ENCODE data around the gene DNAJC21. TPM values are rescaled to one million over a fixed set of nuclear protein-coding genes. Genes with fewer than 3 reads are reported as not detected.

DNAJC21 gene
- polyA plus RNA-seq, 2 of the 4 experiments (the other 2 are of a cell fraction): 31.1 to 36.5 TPM

GRCh38 chr5:34927785-34928184 is 1.6 kb upstream of the DNAJC21 start (continued):
- TF ChIP-seq EHF (CRISPR knock-in tag; IDR thresholded peaks at IDR 0.05) (no peak), RCOR1 (IDR thresholded peaks at IDR 0.05; ENCODE audit: low read depth, low read length) (no peak), SREBF2 (IDR thresholded peaks at IDR 0.05) (no peak)

DNA sequence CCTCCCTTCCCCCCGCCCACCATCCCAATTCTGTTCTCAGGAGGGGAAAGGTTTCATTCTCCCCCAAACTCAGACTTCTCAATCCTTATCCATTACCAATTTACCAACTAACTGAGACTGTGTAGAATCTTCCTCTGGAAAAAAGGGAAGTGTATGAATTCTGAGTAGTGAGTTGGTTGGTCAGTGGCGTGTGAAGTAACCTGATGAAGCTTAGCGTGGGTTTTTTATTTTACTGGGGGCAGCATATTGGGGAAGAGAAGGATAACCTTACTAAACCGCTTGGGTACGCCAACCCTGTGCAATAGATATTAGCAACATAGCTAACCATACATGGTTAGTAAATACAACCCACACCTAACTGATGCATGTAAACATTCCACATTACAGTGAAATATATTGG is 1.1 kb upstream of the DNAJC21 start:
- no peak for TF ChIP-seq POLR2A (IDR thresholded peaks at IDR 0.05; ENCODE audit: low read length)
- no peak for TF ChIP-seq BHLHE40 (IDR thresholded peaks at IDR 0.05; ENCODE audit: low read depth, low read length)
- no peak for TF ChIP-seq MYC (IDR thresholded peaks at IDR 0.05; ENCODE audit: borderline replicate concordance, low read length)
- no peak for TF ChIP-seq POLR2AphosphoS2 (conservative IDR thresholded peaks at IDR 0.05; ENCODE audit: low read length)
- no peak for TF ChIP-seq RARB (CRISPR knock-in tag; IDR thresholded peaks at IDR 0.05)
- no peak for TF ChIP-seq EP300 (IDR thresholded peaks at IDR 0.05)
- no peak for TF ChIP-seq GATA3 (IDR thresholded peaks at IDR 0.05; ENCODE audit: borderline replicate concordance)
- no peak for TF ChIP-seq CHD2 (IDR thresholded peaks at IDR 0.05; ENCODE audit: low read length, partially characterized antibody)
- no peak for TF ChIP-seq TP53 (CRISPR knock-in tag; IDR thresholded peaks at IDR 0.05)
- TF ChIP-seq HEYL (CRISPR knock-in tag; IDR thresholded peaks at IDR 0.05): no peak
- ChIA-PET CTCF (interaction anchor here (1.1 to 1.4 kb wide), 2 partner anchors 13 to 30 kb away, joined by 3 read pairs; partner anchors contain the start of genes BRIX1 and RAD1), POLR2A (interaction anchor here (2.4 kb wide), 1 partner anchor 13 kb away, joined by 41 read pairs; the partner anchor contains the start of genes BRIX1 and RAD1)
- Histone ChIP-seq H3K27ac (no peak overlapping the region), H3K4me2 (no peak overlapping the region), H3K9me3 (no peaks in the 10 kb centered on the region), H3K4me1 (peaks cover 29% of the 10 kb centered on the region), H3K4me3 (no peak overlapping the region)
- WGBS (ENCODE audit: missing lambda C conversion rate): 94% methylated on average over 5 of the region's 5 CpGs
- no peak for DNase-seq (ENCODE audit: low read depth in 1 of 2, low spot score in 1 of 2)
- no peak for ATAC-seq
- no peak for FAIRE-seq

- FAIRE-seq (no peak), ATAC-seq (peak; percentile 81 to 90), DNase-seq (ENCODE audit: low read depth in 1 of 2, low spot score in 1 of 2) (peak; percentile 73 to 88)
- POLR2A ChIA-PET: interaction anchor here (0.6 to 2.4 kb wide), 10 partner anchors 10 to 400 kb away, joined by 3 to 41 read pairs (median 6); partner anchors contain the start of genes BRIX1, RAD1 and TTC23L
- H3K9me3 ChIP-seq: no peaks in the 10 kb centered on the region
- peaks cover 16% of the 10 kb centered on the region for H3K4me1 ChIP-seq
- CTCF ChIA-PET: interaction anchor here (0.9 to 2.2 kb wide), 8 partner anchors 10 to 455 kb away, joined by 3 to 7 read pairs (median 4); partner anchors contain the start of genes BRIX1 and RAD1
- H3K4me3 ChIP-seq: peak overlapping the region; percentile 79
- peak overlapping the region; percentile 84 to 93 for H3K27ac ChIP-seq
- H3K4me2 ChIP-seq: peak overlapping the region; percentile 87
- WGBS (ENCODE audit: missing lambda C conversion rate): 1% methylated on average over 21 of the region's 70 CpGs
- no peak for TF ChIP-seq HMGXB4 (CRISPR knock-in tag; IDR thresholded peaks at IDR 0.05; ENCODE audit: borderline replicate concordance)
- TF ChIP-seq PHF8 (IDR thresholded peaks at IDR 0.05; ENCODE audit: borderline replicate concordance, low read depth): peak; percentile 66; the same call in 1 of the 2 replicates
- peak; percentile 54 for TF ChIP-seq POLR2A (IDR thresholded peaks at IDR 0.05; ENCODE audit: low read length)
- TF ChIP-seq ZFP36 (IDR thresholded peaks at IDR 0.05; ENCODE audit: borderline replicate concordance, partially characterized antibody): no peak
- TF ChIP-seq JUN (IDR thresholded peaks at IDR 0.05): peak in 1 of 2 experiments; percentile 7; a peak in 2 of 5 replicates
- no peak for TF ChIP-seq HEYL (CRISPR knock-in tag; IDR thresholded peaks at IDR 0.05)
Measured at GRCh38 chr5:34929720-34930461, 532 bp downstream of the DNAJC21 start.

DNA sequence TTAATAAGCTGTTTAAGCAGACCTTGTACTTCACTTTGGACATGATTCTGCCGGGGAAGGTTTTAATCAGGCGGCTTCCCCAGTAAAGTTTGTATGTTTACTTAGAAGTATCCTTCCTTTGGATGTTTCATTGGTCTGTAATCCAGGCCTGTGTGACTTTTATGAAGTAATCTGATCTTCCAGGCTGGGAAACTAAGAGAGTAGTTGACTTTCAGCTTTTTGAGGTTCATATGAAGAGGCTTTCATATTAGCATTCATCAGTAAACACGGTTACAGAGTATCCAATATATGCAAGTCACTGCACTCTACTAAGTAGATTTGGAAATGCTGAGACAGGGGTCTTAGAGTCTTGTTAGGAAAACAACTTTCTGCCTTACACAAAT is 1.1 kb downstream of the DNAJC21 start:
- DNase-seq (ENCODE audit: low read depth in 1 of 2, low spot score in 1 of 2) (no peak), FAIRE-seq (no peak), ATAC-seq (no peak)
- Histone ChIP-seq H3K9me3 (no peaks in the 10 kb centered on the region), H3K4me1 (peaks cover 16% of the 10 kb centered on the region), H3K4me3 (peak overlapping the region; percentile 79), H3K4me2 (peak overlapping the region; percentile 87), H3K27ac (peak overlapping the region; percentile 84 to 93)
- ChIA-PET CTCF (interaction anchor here (0.9 to 2.2 kb wide), 4 partner anchors 10 to 456 kb away, joined by 4 to 7 read pairs (median 5); partner anchors contain the start of genes BRIX1 and RAD1), POLR2A (interaction anchor here (0.7 to 2.4 kb wide), 2 partner anchors 15 to 73 kb away, joined by 4 to 41 read pairs; partner anchors contain the start of genes BRIX1 and RAD1)
- WGBS (ENCODE audit: missing lambda C conversion rate): 4% methylated on average over 3 of the region's 3 CpGs
- TF ChIP-seq JUNB (IDR thresholded peaks at IDR 0.05) (no peak), CBX8 (IDR thresholded peaks at IDR 0.05) (no peak), NR3C1 (IDR thresholded peaks at IDR 0.05) (no peak), ZFP36 (IDR thresholded peaks at IDR 0.05; ENCODE audit: borderline replicate concordance, partially characterized antibody) (no peak), RNF2 (IDR thresholded peaks at IDR 0.05; ENCODE audit: borderline replicate concordance, low read depth) (no peak), NFE2L2 (conservative IDR thresholded peaks at IDR 0.05; ENCODE audit: low read length) (peak; percentile 46), HOXA7 (CRISPR knock-in tag; IDR thresholded peaks at IDR 0.05) (no peak)
